IMR-90 (cell line): Measurements from ENCODE around the gene TUBB2B. TPM values are rescaled to one million over a fixed set of nuclear protein-coding genes. Genes with fewer than 3 reads are reported as not detected.
A peak's percentile ranks its signal among the peaks of the same experiment; 100 is the strongest.

ENCODE experiments used
- ATAC-seq: fragments of 200-7000 bp; cut with Tn5 transposase; 2 replicates; pipeline ENCODE4 v1.9.1; 2020; ENCODE audit warnings: low read depth, mild to moderate bottlenecking, moderate library complexity
- BruUV-seq: library from RNA; stranded (reverse); fragments of 400-500 nt; replicated peaks from 2 replicates; lab custom pipeline; 2021; lab: Mats Ljungman, UMichigan
- CTCF ChIA-PET: fragments of 300-600 bp; formaldehyde crosslinking; extraction: SDS; loops from one replicate; lab custom pipeline; 2021; ENCODE audit warnings: antibody characterized with exemption; lab: Yijun Ruan, JAX
- POLR2A ChIA-PET: fragments of 300-600 bp; sonication (Branson Sonifier 250); formaldehyde crosslinking; loops from one replicate; lab custom pipeline; 2022; ENCODE audit warnings: antibody characterized with exemption; ENCODE audit not compliant: unreplicated experiment; lab: Charles Lee
- DNase-seq: peaks from one replicate; pipeline ENCODE4 v3.0.0; 2013
- H2AFZ ChIP-seq: replicated peaks from 2 replicates; pipeline ENCODE3; 2013; ENCODE audit warnings: low read length, mild to moderate bottlenecking; ENCODE audit not compliant: poor library complexity
- H2AK5ac ChIP-seq: 2 replicates; pipeline ENCODE4 v1.6.1; 2013; ENCODE audit warnings: low read depth, low read length, inconsistent platforms
- H2AK9ac ChIP-seq: replicated peaks from 2 replicates; pipeline ENCODE3; 2013; ENCODE audit warnings: mild to moderate bottlenecking, low read depth, low read length, moderate library complexity; ENCODE audit not compliant: poor library complexity
- H2BK120ac ChIP-seq: 2 replicates; pipeline ENCODE4 v1.6.1; 2013; ENCODE audit warnings: low read depth, low read length, inconsistent platforms
- H2BK15ac ChIP-seq: 3 replicates; pipeline ENCODE4 v1.6.1; 2013; ENCODE audit warnings: low read depth, low read length, inconsistent platforms
- H2BK20ac ChIP-seq: 2 replicates; pipeline ENCODE4 v1.6.1; 2013; ENCODE audit warnings: low read depth, mild to moderate bottlenecking, inconsistent platforms, low read length, moderate library complexity
- H2BK5ac ChIP-seq: 2 replicates; pipeline ENCODE4 v1.6.1; 2013; ENCODE audit warnings: mild to moderate bottlenecking, low read depth, low read length, inconsistent platforms; ENCODE audit not compliant: poor library complexity, severe bottlenecking
- H3K14ac ChIP-seq: replicated peaks from 2 replicates; pipeline ENCODE4 v1.6.1; 2013; ENCODE audit warnings: low read depth, low read length, inconsistent platforms
- H3K18ac ChIP-seq: 2 replicates; pipeline ENCODE4 v1.6.1; 2013; ENCODE audit warnings: low read depth, low read length, control low read depth
- H3K23ac ChIP-seq: 2 replicates; pipeline ENCODE4 v1.6.1; 2013; ENCODE audit warnings: low read depth, low read length, inconsistent platforms
- H3K27ac ChIP-seq: 2 replicates; pipeline ENCODE4 v1.5.1; 2013; ENCODE audit warnings: mild to moderate bottlenecking, control low read depth, low read length; ENCODE audit not compliant: insufficient read depth
- H3K27me3 ChIP-seq: 2 replicates; pipeline ENCODE4 v1.6.1; 2013; ENCODE audit warnings: low read length; ENCODE audit not compliant: control insufficient read depth, insufficient read depth
- H3K36me3 ChIP-seq: 2 replicates; pipeline ENCODE4 v1.6.1; 2013; ENCODE audit warnings: low read length, mixed read lengths; ENCODE audit not compliant: control insufficient read depth, insufficient read depth
- H3K4ac ChIP-seq: 2 replicates; pipeline ENCODE4 v1.6.1; 2013; ENCODE audit warnings: low read depth, low read length, inconsistent platforms
- H3K4me1 ChIP-seq: 2 replicates; pipeline ENCODE4 v1.6.1; 2013; ENCODE audit warnings: low read length, mixed read lengths; ENCODE audit not compliant: control insufficient read depth, insufficient read depth
- H3K4me2 ChIP-seq: 2 replicates; pipeline ENCODE4 v1.6.1; 2013; ENCODE audit warnings: low read depth, mild to moderate bottlenecking, control low read depth, low read length, moderate library complexity
- H3K4me3 ChIP-seq: 2 replicates; pipeline ENCODE4 v1.5.1; 2013; ENCODE audit warnings: low read depth, mild to moderate bottlenecking, control low read depth, low read length, moderate library complexity; ENCODE audit not compliant: insufficient read depth
- H3K56ac ChIP-seq: 2 replicates; pipeline ENCODE4 v1.6.1; 2013; ENCODE audit warnings: low read length, inconsistent platforms; ENCODE audit not compliant: insufficient read depth; ENCODE audit errors: extremely low read depth
- H3K79me1 ChIP-seq, 2 experiments: 2 replicates each; pipeline ENCODE4 v1.6.1; 2013; ENCODE audit warnings: low read length in 2 of 2, inconsistent platforms in 1 of 2, low read depth in 1 of 2
- H3K9ac ChIP-seq: 2 replicates; pipeline ENCODE4 v1.6.1; 2013; ENCODE audit warnings: low read depth, low read length, control low read depth
- H3K9me1 ChIP-seq: 2 replicates; pipeline ENCODE4 v1.6.1; 2013; ENCODE audit warnings: low read length, inconsistent platforms; ENCODE audit not compliant: insufficient read depth
- H3K9me3 ChIP-seq: 2 replicates; pipeline ENCODE4 v1.6.1; 2013; ENCODE audit warnings: low read length; ENCODE audit not compliant: control insufficient read depth, insufficient read depth
- H4K20me1 ChIP-seq: 2 replicates; pipeline ENCODE4 v1.6.1; 2013; ENCODE audit warnings: low read length, inconsistent platforms; ENCODE audit not compliant: insufficient read depth
- H4K5ac ChIP-seq: 2 replicates; pipeline ENCODE4 v1.6.1; 2013; ENCODE audit warnings: mild to moderate bottlenecking, low read depth, low read length, control low read depth
- H4K8ac ChIP-seq, 2 experiments: 2 replicates each; pipeline ENCODE4 v1.6.1; 2013; ENCODE audit warnings: low read depth in 2 of 2, low read length in 2 of 2, control low read depth in 1 of 2, inconsistent platforms in 1 of 2
- H4K91ac ChIP-seq: 2 replicates; pipeline ENCODE4 v1.6.1; 2013; ENCODE audit warnings: low read depth, low read length, inconsistent platforms; ENCODE audit not compliant: insufficient read depth
- ELK1 ChIP-seq: fragments of 150-350 bp; IDR thresholded peaks from 2 replicates; pipeline ENCODE4 v1.6.1; 2016; ENCODE audit warnings: low read depth, mild to moderate bottlenecking, low read length, moderate library complexity, borderline replicate concordance
- MAFK ChIP-seq: IDR thresholded peaks from 2 replicates; pipeline ENCODE4 v1.6.1; 2012; ENCODE audit warnings: low read depth, low read length, improper control_type of control experiment
- RFX5 ChIP-seq: IDR thresholded peaks from 2 replicates; pipeline ENCODE4 v1.8.0; 2012; ENCODE audit warnings: low read depth, mild to moderate bottlenecking, low read length, moderate library complexity
- SMC3 ChIP-seq: fragments of 150-350 bp; IDR thresholded peaks from 2 replicates; pipeline ENCODE4 v1.6.1; 2016; ENCODE audit warnings: low read depth, mild to moderate bottlenecking, antibody characterized with exemption, low read length, moderate library complexity
- WGBS, 2 experiments: methylation state at CpG; one replicate each; pipeline versions ENCODE4 v1.1.5 to v1.1.7; 2013; ENCODE audit warnings: missing lambda C conversion rate in 2 of 2; ENCODE audit not compliant: insufficient read length in 1 of 2; ENCODE audit errors: extremely low coverage in 2 of 2; 5-methylcytosine and 5-hydroxymethylcytosine counted together
- dilution Hi-C: fragments of 300-500 bp; cut with HindIII; formaldehyde crosslinking; loops from one replicate; pipeline ENCODE4 v1.14.3; 2018; ENCODE audit warnings: low sequenced_read_pairs; ENCODE audit not compliant: unreplicated experiment
- in situ Hi-C: fragments of 300-500 bp; cut with MboI; formaldehyde crosslinking; loops from 3 replicates; pipeline ENCODE4 v1.14.3; 2019; ENCODE audit warnings: low sequenced_read_pairs, inconsistent platforms, mixed read lengths
- intact Hi-C: fragments of 100-400 bp; cut with micrococcal nuclease; formaldehyde crosslinking; loops from 2 replicates; pipeline ENCODE4 v1.10.0; 2022
- polyA plus RNA-seq, 3 experiments: library from polyadenylated mRNA; depleted of rRNA; stranded (reverse); fragments of >200 nt; gene quantifications; 2 replicates each; pipeline ENCODE4 v1.2.3, GENCODE V29; 2012; ENCODE audit warnings: low replicate concordance in 1 of 3
- total RNA-seq: library from RNA; depleted of rRNA; stranded (reverse); fragments of >200 nt; gene quantifications from 2 replicates; pipeline ENCODE4 v1.2.3, GENCODE V29; 2012

The TUBB2B gene
- total and polyA plus RNA-seq, 2 of the 4 experiments (the other 2 are of a cell fraction) = 13.6 to 21.1 TPM

- Histone ChIP-seq H4K91ac (no peak overlapping the region), H3K4me3 (no peak overlapping the region), H2BK5ac (no peak overlapping the region), H4K5ac (no peak overlapping the region), H3K23ac (no peak overlapping the region), H2BK15ac (no peak overlapping the region), H4K8ac (no peak overlapping the region), H3K27me3 (peaks cover 45% of the 10 kb centered on the region), H3K79me1 (peaks cover 0 to 4% of the 10 kb centered on the region in 2 experiments; a peak in 1 of 4 replicates), H3K27ac (no peak overlapping the region), H3K4me2 (peak overlapping the region; percentile 79; the same call in 1 of the 2 replicates), H2AK5ac (no peak overlapping the region), H4K20me1 (peaks cover 9% of the 10 kb centered on the region; the same call in 1 of the 2 replicates), H3K56ac (no peak overlapping the region), H3K14ac (no peak overlapping the region), H2BK120ac (no peak overlapping the region), H3K9ac (no peak overlapping the region), H3K36me3 (no peaks in the 10 kb centered on the region), H3K9me1 (peaks cover 7% of the 10 kb centered on the region; the same call in 1 of the 2 replicates), H3K4ac (no peak overlapping the region), H3K4me1 (no peaks in the 10 kb centered on the region; the same call in 1 of the 2 replicates), H3K18ac (no peak overlapping the region), H2AFZ (no peak overlapping the region), H2AK9ac (peak overlapping the region; percentile 42), H3K9me3 (peaks cover 2% of the 10 kb centered on the region; the same call in 1 of the 2 replicates), H2BK20ac (no peak overlapping the region)
- POLR2A ChIA-PET = no interaction called here
- intact Hi-C loops (no loop called here), in situ Hi-C loops (no loop called here), dilution Hi-C loops (no loop called here)
- no peak for ATAC-seq
- no TSS peak for BruUV-seq
- DNase-seq = no peak
- TF ChIP-seq SMC3 (no peak), MAFK (no peak), ELK1 (no peak), RFX5 (no peak)
- CTCF ChIA-PET = no interaction called here
- WGBS, 2 experiments = 84% methylated on average over 8 of the region's 10 CpGs; no CpG with 5 or more reads in 1 of the 2 experiments
Observed at GRCh38 chr6:3226042-3226441, 1.4 kb downstream of the TUBB2B start.
